H9 (cell line): ENCODE results near the gene CALM1. TPM values are rescaled to one million over a fixed set of nuclear protein-coding genes. Genes with fewer than 3 reads are reported as not detected.

Experiments used
- DNase-seq: peaks from one replicate; pipeline ENCODE4 v3.0.0-alpha.2; 2017
- H2AFZ ChIP-seq: one replicate; pipeline ENCODE4 v1.6.1; 2013; ENCODE audit warnings: mild to moderate bottlenecking, low read length, control low read depth, moderate library complexity
- H2AK5ac ChIP-seq: 2 replicates; pipeline ENCODE4 v1.6.1; 2013; ENCODE audit warnings: low read length, control low read depth, mixed read lengths; ENCODE audit not compliant: insufficient read length
- H2BK120ac ChIP-seq: one replicate; pipeline ENCODE4 v1.6.1; 2013; ENCODE audit warnings: low read depth, mild to moderate bottlenecking, low read length, control low read depth, inconsistent platforms; ENCODE audit not compliant: poor library complexity, severe bottlenecking
- H2BK12ac ChIP-seq: 2 replicates; pipeline ENCODE4 v1.6.1; 2013; ENCODE audit warnings: low read length, control low read depth, mixed read lengths, low read depth; ENCODE audit not compliant: insufficient read length
- H2BK15ac ChIP-seq: 2 replicates; pipeline ENCODE4 v1.6.1; 2013; ENCODE audit warnings: low read depth, low read length, control low read depth
- H2BK20ac ChIP-seq: one replicate; pipeline ENCODE4 v1.6.1; 2013; ENCODE audit warnings: low read depth, mild to moderate bottlenecking, low read length, control low read depth, inconsistent platforms; ENCODE audit not compliant: poor library complexity, severe bottlenecking
- H2BK5ac ChIP-seq: 2 replicates; pipeline ENCODE4 v1.6.1; 2013; ENCODE audit warnings: low read length, control low read depth, mixed read lengths; ENCODE audit not compliant: insufficient read length
- H3K14ac ChIP-seq: 2 replicates; pipeline ENCODE4 v1.6.1; 2013; ENCODE audit warnings: low read length, control low read depth; ENCODE audit not compliant: insufficient read depth
- H3K18ac ChIP-seq: 2 replicates; pipeline ENCODE4 v1.6.1; 2013; ENCODE audit warnings: low read depth, mild to moderate bottlenecking, mixed read lengths, low read length, control low read depth; ENCODE audit not compliant: insufficient read length
- H3K23ac ChIP-seq: 2 replicates; pipeline ENCODE4 v1.6.1; 2013; ENCODE audit warnings: low read length, control low read depth, mixed read lengths, low read depth; ENCODE audit not compliant: insufficient read length
- H3K23me2 ChIP-seq: 2 replicates; pipeline ENCODE4 v1.6.1; 2013; ENCODE audit warnings: low read depth, mild to moderate bottlenecking, mixed read lengths, low read length, control low read depth; ENCODE audit not compliant: insufficient read length, poor library complexity, severe bottlenecking
- H3K27ac ChIP-seq: 2 replicates; pipeline ENCODE4 v1.5.1; 2013; ENCODE audit warnings: low read length, control low read depth, mixed read lengths, low read depth; ENCODE audit not compliant: insufficient read length
- H3K27me3 ChIP-seq: 2 replicates; pipeline ENCODE4 v1.6.1; 2013; ENCODE audit warnings: low read length, control low read depth, inconsistent platforms; ENCODE audit not compliant: insufficient read depth
- H3K4ac ChIP-seq: 2 replicates; pipeline ENCODE4 v1.6.1; 2013; ENCODE audit warnings: low read depth, mild to moderate bottlenecking, control low read depth, inconsistent platforms, low read length, moderate library complexity
- H3K4me1 ChIP-seq: 2 replicates; pipeline ENCODE4 v1.6.1; 2013; ENCODE audit warnings: low read length, control low read depth, inconsistent platforms; ENCODE audit not compliant: insufficient read depth
- H3K4me2 ChIP-seq: 2 replicates; pipeline ENCODE4 v1.6.1; 2013; ENCODE audit warnings: low read length, control low read depth, mixed read lengths; ENCODE audit not compliant: insufficient read length, insufficient read depth
- H3K56ac ChIP-seq: 2 replicates; pipeline ENCODE4 v1.6.1; 2013; ENCODE audit warnings: low read depth, mild to moderate bottlenecking, mixed read lengths, low read length, control low read depth; ENCODE audit not compliant: insufficient read length
- H3K79me1 ChIP-seq: 2 replicates; pipeline ENCODE4 v1.6.1; 2013; ENCODE audit warnings: low read depth, mild to moderate bottlenecking, moderate library complexity, low read length, control low read depth, inconsistent platforms; ENCODE audit not compliant: insufficient read depth, poor library complexity, severe bottlenecking
- H3K79me2 ChIP-seq: 2 replicates; pipeline ENCODE4 v1.6.1; 2013; ENCODE audit warnings: low read length, control low read depth, inconsistent platforms; ENCODE audit not compliant: insufficient read depth
- H3K9ac ChIP-seq: 2 replicates; pipeline ENCODE4 v1.6.1; 2013; ENCODE audit warnings: low read length, control low read depth, mixed read lengths; ENCODE audit not compliant: insufficient read length; ENCODE audit errors: extremely low read depth
- H3K9me3 ChIP-seq: one replicate; pipeline ENCODE4 v1.6.1; 2013; ENCODE audit warnings: low read depth, low read length, inconsistent platforms; ENCODE audit not compliant: control insufficient read depth
- H3T11ph ChIP-seq: one replicate; pipeline ENCODE4 v1.6.1; 2013; ENCODE audit warnings: mild to moderate bottlenecking, low read length, control low read depth, inconsistent platforms
- H4K20me1 ChIP-seq: one replicate; pipeline ENCODE4 v1.6.1; 2013; ENCODE audit not compliant: control insufficient read depth, insufficient read length, insufficient read depth
- H4K5ac ChIP-seq: 2 replicates; pipeline ENCODE4 v1.6.1; 2013; ENCODE audit warnings: low read depth, mild to moderate bottlenecking, mixed read lengths, low read length, control low read depth; ENCODE audit not compliant: insufficient read length
- H4K8ac ChIP-seq: replicated peaks from 2 replicates; pipeline ENCODE4 v1.6.1; 2013; ENCODE audit warnings: low read length, control low read depth, mixed read lengths, low read depth; ENCODE audit not compliant: insufficient read length
- H4K91ac ChIP-seq: 2 replicates; pipeline ENCODE4 v1.6.1; 2013; ENCODE audit warnings: low read depth, mild to moderate bottlenecking, moderate library complexity, mixed read lengths, low read length, control low read depth; ENCODE audit not compliant: insufficient read length
- H3K27ac Mint-ChIP-seq, 3 experiments: 2 replicates in 2 of 3; 3 replicates in 1 of 3; pipeline ENCODE4 v1.8.0; 2020 to 2021; ENCODE audit warnings: mixed read lengths in 3 of 3, mild to moderate bottlenecking in 1 of 3, moderate library complexity in 1 of 3
- H3K27me3 Mint-ChIP-seq: 2 replicates; pipeline ENCODE4 v1.8.0; 2021; ENCODE audit warnings: low read depth, mild to moderate bottlenecking, moderate library complexity, mixed read lengths
- H3K36me3 Mint-ChIP-seq, 3 experiments: 2 replicates in 2 of 3; 3 replicates in 1 of 3; pipeline ENCODE4 v1.8.0; 2020 to 2021; ENCODE audit warnings: low read depth in 3 of 3, mixed read lengths in 3 of 3; ENCODE audit not compliant: insufficient read depth in 1 of 3
- H3K4me1 Mint-ChIP-seq, 2 experiments: 2 replicates each; pipeline ENCODE4 v1.8.0; 2020; ENCODE audit warnings: mixed read lengths in 2 of 2
- H3K4me3 Mint-ChIP-seq, 2 experiments: 2 replicates in 1 of 2; 3 replicates in 1 of 2; pipeline ENCODE4 v1.8.0; 2020 to 2021; ENCODE audit warnings: mild to moderate bottlenecking in 2 of 2, mixed read lengths in 2 of 2, moderate library complexity in 1 of 2
- H3K9me3 Mint-ChIP-seq, 2 experiments: 2 replicates in 1 of 2; 3 replicates in 1 of 2; pipeline ENCODE4 v1.8.0; 2020; ENCODE audit warnings: mild to moderate bottlenecking in 2 of 2, mixed read lengths in 2 of 2, moderate library complexity in 1 of 2
- CTCF ChIP-seq: fragments of 200-600 bp; sonication (generic); conservative IDR thresholded peaks from 3 replicates; pipeline ENCODE4 v1.8.0; 2021; ENCODE audit warnings: antibody characterized with exemption, mild to moderate bottlenecking
- WGBS: extraction: QIAGEN DNeasy Blood & Tissue Kit; methylation state at CpG from one replicate; pipeline ENCODE4 v1.1.7; 2013; ENCODE audit warnings: missing lambda C conversion rate, low lambda C conversion rate, mixed read lengths; ENCODE audit not compliant: insufficient read length; ENCODE audit errors: extremely low coverage; 5-methylcytosine and 5-hydroxymethylcytosine counted together
- total RNA-seq: library from RNA; stranded (reverse); gene quantifications from 2 replicates; pipeline ENCODE4 v1.2.1, GENCODE V29; 2021

Gene CALM1
- total RNA-seq, 1 experiment from 2014 or later, result 354 TPM

DNA sequence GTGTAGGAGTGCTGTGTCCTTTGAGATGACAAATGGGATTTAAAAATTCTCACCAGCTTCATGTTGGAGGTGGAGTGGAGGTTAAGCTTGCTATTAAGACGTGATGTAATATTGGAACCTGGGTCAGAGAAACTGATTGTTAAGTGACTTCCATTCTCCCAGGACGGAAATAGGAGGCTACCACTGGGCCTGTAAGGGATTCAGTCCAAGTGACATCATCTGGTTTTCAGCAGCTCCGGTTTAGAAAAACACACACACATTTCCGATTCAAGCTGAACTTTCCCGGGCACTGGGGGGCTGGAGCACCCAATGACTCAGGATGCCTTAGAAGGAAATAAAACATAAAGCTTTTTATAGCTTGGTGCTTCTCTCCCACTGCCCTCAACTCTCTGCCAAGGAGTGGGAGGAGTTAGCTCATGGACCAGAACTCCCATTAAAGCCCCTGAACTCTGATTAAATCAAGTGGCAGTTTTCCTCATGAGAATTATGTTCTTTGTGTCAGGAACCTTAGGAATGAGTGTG lies 12.4 kb downstream of the CALM1 start:
- no peak for TF ChIP-seq CTCF
- no peak overlapping the region for H3K27ac ChIP-seq

More for the DNA sequence above, 12.4 kb downstream of the CALM1 start:
- no peaks in the 10 kb centered on the region for H3K79me1 ChIP-seq
- H3K4me3 Mint-ChIP-seq, result no peak overlapping the region
- H2BK5ac ChIP-seq, result no peak overlapping the region
- no peak overlapping the region for H3T11ph ChIP-seq
- peaks cover 7 to 12% of the 10 kb centered on the region in 2 experiments for H3K4me1 Mint-ChIP-seq
- no peak overlapping the region for H2BK20ac ChIP-seq
- no peak overlapping the region for H4K5ac ChIP-seq
- H4K8ac ChIP-seq, result no peak overlapping the region
- H3K4me1 ChIP-seq, result no peaks in the 10 kb centered on the region
- no peak overlapping the region for H3K23ac ChIP-seq
- H3K23me2 ChIP-seq, result no peaks in the 10 kb centered on the region
- no peaks in the 10 kb centered on the region for H3K27me3 ChIP-seq
- H3K9ac ChIP-seq, result no peak overlapping the region
- no peak overlapping the region for H2AFZ ChIP-seq
- H3K9me3 ChIP-seq, result no peaks in the 10 kb centered on the region
- peaks cover 9 to 23% (median 18%) of the 10 kb centered on the region in 3 experiments for H3K36me3 Mint-ChIP-seq
- H3K14ac ChIP-seq, result no peak overlapping the region
- no peak overlapping the region for H2AK5ac ChIP-seq
- peak overlapping the region in 1 of 3 experiments; percentile 1; a peak in 2 of 7 replicates for H3K27ac Mint-ChIP-seq
- H2BK12ac ChIP-seq, result no peak overlapping the region
- no peak overlapping the region for H3K4me2 ChIP-seq
- H3K27me3 Mint-ChIP-seq, result no peaks in the 10 kb centered on the region
- peaks cover 0 to 2% of the 10 kb centered on the region in 2 experiments; a peak in 1 of 5 replicates for H3K9me3 Mint-ChIP-seq
- H3K18ac ChIP-seq, result no peak overlapping the region
- DNase-seq, result no peak
- H2BK120ac ChIP-seq, result no peak overlapping the region
- no peak overlapping the region for H3K56ac ChIP-seq
- no peaks in the 10 kb centered on the region for H3K79me2 ChIP-seq
- no peaks in the 10 kb centered on the region for H4K20me1 ChIP-seq
- H4K91ac ChIP-seq, result no peak overlapping the region
- no peak overlapping the region for H3K4ac ChIP-seq
- WGBS, result no CpG with 5 or more reads among the region's 5 CpGs
- no peak overlapping the region for H2BK15ac ChIP-seq
